ENCODE results near the gene KIF1A. TPM values are rescaled to one million over a fixed set of nuclear protein-coding genes. Genes with fewer than 3 reads are reported as not detected.
"Not testable (repeated sequence)": the region's sequence is repeated elsewhere in the genome, so short reads cannot be mapped to it uniquely, and the experiment has no call there.

Gene KIF1A
- total and polyA plus RNA-seq, 2 donors from 2014 or later = 0.54 to 0.58 TPM

DNA sequence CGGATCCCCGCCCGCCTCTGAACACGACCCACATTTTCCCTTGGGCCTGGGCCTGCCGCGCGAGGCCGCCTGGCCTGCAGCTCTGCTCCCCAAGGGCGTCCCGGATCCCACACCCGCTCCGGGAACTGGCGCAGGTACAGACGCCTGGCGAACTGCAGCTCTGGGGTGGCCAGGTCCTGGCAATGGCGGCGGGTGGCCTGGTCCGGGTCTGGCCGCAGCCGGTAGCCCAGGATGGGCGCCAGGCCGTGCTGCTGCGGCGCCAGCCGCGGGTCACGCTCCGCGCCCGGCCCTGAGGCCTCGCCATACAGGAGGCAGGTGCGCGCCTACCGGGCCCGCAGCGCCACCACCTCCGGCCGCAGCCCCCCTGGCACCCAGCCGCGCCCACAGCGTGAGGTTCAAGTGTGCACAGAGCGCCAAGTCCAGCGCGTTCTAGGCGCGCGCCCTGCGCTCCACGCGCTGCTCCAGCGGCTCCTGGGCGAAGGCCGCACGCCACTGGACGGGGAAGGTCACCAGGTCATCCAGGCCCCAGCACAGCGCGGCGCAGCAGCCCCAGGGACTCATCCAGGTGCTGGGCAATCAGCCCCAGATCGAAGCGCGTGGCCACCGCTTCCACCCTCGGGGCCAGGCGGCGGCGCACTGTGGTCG is 118.8 kb downstream of the KIF1A start:
- Histone ChIP-seq H3K9me3 (ENCODE audit: control insufficient read depth in 2 of 3, insufficient read depth in 1 of 3, low read length in 3 of 3) (no peaks in the 10 kb centered on the region), H3K27ac (ENCODE audit: low read depth in 2 of 2, low read length in 2 of 2) (no peak overlapping the region), H3K4me1 (ENCODE audit: control insufficient read depth in 2 of 3, insufficient read depth in 2 of 3, low read depth in 1 of 3, low read length in 3 of 3) (no peaks in the 10 kb centered on the region), H3K9ac (ENCODE audit: low read length in 3 of 3) (no peak overlapping the region), H3K36me3 (ENCODE audit: control insufficient read depth in 2 of 3, insufficient read depth in 3 of 3, low read length in 3 of 3) (no peaks in the 10 kb centered on the region), H3K4me3 (ENCODE audit: low read length in 3 of 3) (no peak overlapping the region), H3K27me3 (ENCODE audit: control insufficient read depth, insufficient read depth, low read length) (no peaks in the 10 kb centered on the region)
- no peak for FAIRE-seq
- peak in 1 of 5 donors; percentile 66 for DNase-seq
- intact Hi-C loops (cut with DNase I) = no loop called here
- TF ChIP-seq CTCF (IDR thresholded peaks at IDR 0.05; ENCODE audit: borderline replicate concordance, extremely low read depth, insufficient read depth) = no peak

DNA sequence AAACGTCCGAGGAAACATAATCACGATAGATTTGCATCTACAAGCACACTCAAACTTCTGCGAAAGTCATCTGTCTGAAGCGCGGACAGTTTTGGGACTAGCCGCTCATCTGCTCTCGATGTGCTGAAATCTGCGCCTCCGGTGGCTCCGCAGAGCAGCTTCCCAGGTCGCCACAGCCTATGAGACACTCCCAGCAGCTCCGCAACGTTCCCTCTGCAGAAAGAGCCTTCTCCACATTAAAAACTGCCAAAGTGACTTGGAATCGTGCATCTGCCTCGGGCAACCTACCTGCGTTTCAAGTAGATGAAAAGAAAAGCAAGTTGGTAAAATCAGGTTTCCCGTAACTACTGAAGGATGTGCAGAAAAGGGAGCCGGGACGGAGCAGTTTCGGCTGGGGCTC is 119.4 kb downstream of the KIF1A start:
- H3K36me3 ChIP-seq (ENCODE audit: control insufficient read depth in 2 of 3, insufficient read depth in 3 of 3, low read length in 3 of 3); DNase-seq; H3K4me3 ChIP-seq (ENCODE audit: low read length in 3 of 3); H3K27me3 ChIP-seq (ENCODE audit: control insufficient read depth, insufficient read depth, low read length); H3K4me1 ChIP-seq (ENCODE audit: control insufficient read depth in 2 of 3, insufficient read depth in 2 of 3, low read depth in 1 of 3, low read length in 3 of 3); H3K9me3 ChIP-seq (ENCODE audit: control insufficient read depth in 2 of 3, insufficient read depth in 1 of 3, low read length in 3 of 3); H3K27ac ChIP-seq (ENCODE audit: low read depth in 2 of 2, low read length in 2 of 2); H3K9ac ChIP-seq (ENCODE audit: low read length in 3 of 3); intact Hi-C loops (cut with DNase I); FAIRE-seq: not testable (repeated sequence)

DNA sequence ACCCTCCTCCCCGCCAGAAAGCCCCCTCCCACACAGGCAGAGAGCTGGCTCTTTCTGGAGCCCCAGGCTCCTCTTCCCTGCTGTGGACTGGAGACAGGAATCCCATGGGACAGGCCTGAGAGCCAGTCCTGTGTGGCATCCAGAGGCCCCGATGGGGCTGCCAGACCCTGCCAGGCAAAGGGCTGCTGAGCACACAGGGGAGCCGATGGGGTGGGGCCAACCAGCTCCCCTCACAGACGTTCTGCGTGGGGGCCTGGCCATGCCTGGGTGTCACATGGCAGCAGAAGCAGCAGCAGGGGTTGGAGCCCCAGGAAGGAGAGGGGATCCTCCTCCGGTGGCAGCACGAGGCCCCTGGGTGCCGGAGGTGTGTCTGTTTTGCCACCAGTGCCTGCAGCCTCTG is 120.2 kb downstream of the KIF1A start:
- DNase-seq = peak in 1 of 5 donors; percentile 25
- H3K4me1 ChIP-seq (ENCODE audit: control insufficient read depth in 2 of 3, insufficient read depth in 2 of 3, low read depth in 1 of 3, low read length in 3 of 3); H3K36me3 ChIP-seq (ENCODE audit: control insufficient read depth in 2 of 3, insufficient read depth in 3 of 3, low read length in 3 of 3); H3K9me3 ChIP-seq (ENCODE audit: control insufficient read depth in 2 of 3, insufficient read depth in 1 of 3, low read length in 3 of 3); intact Hi-C loops (cut with DNase I); H3K4me3 ChIP-seq (ENCODE audit: low read length in 3 of 3); H3K9ac ChIP-seq (ENCODE audit: low read length in 3 of 3); FAIRE-seq; H3K27ac ChIP-seq (ENCODE audit: low read depth in 2 of 2, low read length in 2 of 2); H3K27me3 ChIP-seq (ENCODE audit: control insufficient read depth, insufficient read depth, low read length): not testable (repeated sequence)

DNA sequence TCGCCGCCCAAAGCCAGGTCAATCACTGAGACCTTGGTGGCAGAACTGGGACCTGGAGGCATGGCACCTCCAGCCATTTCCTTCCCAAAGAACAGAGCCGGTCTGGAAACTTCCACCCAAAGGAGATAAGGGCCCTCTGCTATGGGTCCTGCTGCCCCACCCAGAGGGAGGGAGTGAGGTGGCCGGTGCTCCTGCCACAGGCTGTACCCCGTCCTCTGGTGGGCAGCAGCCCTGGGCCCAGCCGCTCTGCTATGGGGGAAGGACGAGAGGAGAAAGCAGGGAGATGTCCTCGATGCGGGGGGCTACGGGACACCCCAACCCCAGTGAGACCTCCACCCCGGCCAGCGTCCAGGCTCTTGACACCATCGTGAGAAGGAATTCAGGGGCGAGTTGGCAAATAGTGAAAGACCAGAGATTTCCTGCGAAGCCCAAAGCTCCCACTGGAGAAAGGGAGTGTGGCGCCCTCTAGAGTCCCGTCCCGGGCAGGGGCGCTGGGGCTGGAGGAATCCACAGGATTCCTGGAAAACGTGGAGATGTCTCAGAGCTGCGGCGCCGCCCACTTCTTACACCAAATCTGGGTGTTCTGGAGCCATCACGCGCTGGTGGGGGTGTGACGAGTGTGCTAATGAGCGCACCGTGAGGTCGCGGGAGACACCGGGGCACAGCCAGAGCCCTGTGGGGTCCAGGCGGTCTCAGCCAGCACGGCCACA is 121.0 kb downstream of the KIF1A start:
- H3K27ac ChIP-seq (ENCODE audit: low read depth in 2 of 2, low read length in 2 of 2); H3K27me3 ChIP-seq (ENCODE audit: control insufficient read depth, insufficient read depth, low read length); FAIRE-seq; H3K9ac ChIP-seq (ENCODE audit: low read length in 3 of 3); H3K36me3 ChIP-seq (ENCODE audit: control insufficient read depth in 2 of 3, insufficient read depth in 3 of 3, low read length in 3 of 3); intact Hi-C loops (cut with DNase I); H3K9me3 ChIP-seq (ENCODE audit: control insufficient read depth in 2 of 3, insufficient read depth in 1 of 3, low read length in 3 of 3); H3K4me1 ChIP-seq (ENCODE audit: control insufficient read depth in 2 of 3, insufficient read depth in 2 of 3, low read depth in 1 of 3, low read length in 3 of 3); H3K4me3 ChIP-seq (ENCODE audit: low read length in 3 of 3): not testable (repeated sequence)
- DNase-seq = peak in 1 of 5 donors; percentile 40

- H3K9ac ChIP-seq (ENCODE audit: low read length in 3 of 3); FAIRE-seq; intact Hi-C loops (cut with DNase I); DNase-seq; H3K27ac ChIP-seq (ENCODE audit: low read depth in 2 of 2, low read length in 2 of 2); H3K9me3 ChIP-seq (ENCODE audit: control insufficient read depth in 2 of 3, insufficient read depth in 1 of 3, low read length in 3 of 3); H3K4me3 ChIP-seq (ENCODE audit: low read length in 3 of 3); H3K36me3 ChIP-seq (ENCODE audit: control insufficient read depth in 2 of 3, insufficient read depth in 3 of 3, low read length in 3 of 3); H3K4me1 ChIP-seq (ENCODE audit: control insufficient read depth in 2 of 3, insufficient read depth in 2 of 3, low read depth in 1 of 3, low read length in 3 of 3); H3K27me3 ChIP-seq (ENCODE audit: control insufficient read depth, insufficient read depth, low read length): not testable (repeated sequence)
Observed at GRCh38 chr2:240696469-240696868, 123.5 kb downstream of the KIF1A start.

DNA sequence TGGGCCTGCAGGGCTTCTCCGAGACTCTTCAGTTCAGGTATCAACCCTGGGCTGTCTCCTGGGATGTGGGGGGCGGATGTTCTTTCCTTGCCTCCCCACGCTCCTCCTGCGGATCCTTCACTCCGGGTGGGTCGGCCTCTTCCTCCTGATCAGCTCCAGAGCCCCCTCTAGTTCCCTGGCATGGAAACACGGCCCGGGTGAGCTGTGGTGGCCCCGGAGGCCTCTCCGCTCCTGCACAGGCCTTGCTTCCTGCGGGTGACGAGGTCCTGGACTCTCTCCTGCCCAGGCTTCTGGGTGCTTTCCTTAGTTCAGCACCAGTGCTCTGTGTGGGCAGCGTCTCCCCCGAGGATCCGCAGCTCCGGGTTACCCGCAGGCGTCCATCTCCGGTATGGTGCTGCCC is 124.4 kb downstream of the KIF1A start:
- intact Hi-C loops (cut with DNase I); H3K27ac ChIP-seq (ENCODE audit: low read depth in 2 of 2, low read length in 2 of 2); DNase-seq; FAIRE-seq; H3K4me1 ChIP-seq (ENCODE audit: control insufficient read depth in 2 of 3, insufficient read depth in 2 of 3, low read depth in 1 of 3, low read length in 3 of 3); H3K9ac ChIP-seq (ENCODE audit: low read length in 3 of 3); H3K36me3 ChIP-seq (ENCODE audit: control insufficient read depth in 2 of 3, insufficient read depth in 3 of 3, low read length in 3 of 3); H3K27me3 ChIP-seq (ENCODE audit: control insufficient read depth, insufficient read depth, low read length); H3K9me3 ChIP-seq (ENCODE audit: control insufficient read depth in 2 of 3, insufficient read depth in 1 of 3, low read length in 3 of 3); H3K4me3 ChIP-seq (ENCODE audit: low read length in 3 of 3): not testable (repeated sequence)

DNA sequence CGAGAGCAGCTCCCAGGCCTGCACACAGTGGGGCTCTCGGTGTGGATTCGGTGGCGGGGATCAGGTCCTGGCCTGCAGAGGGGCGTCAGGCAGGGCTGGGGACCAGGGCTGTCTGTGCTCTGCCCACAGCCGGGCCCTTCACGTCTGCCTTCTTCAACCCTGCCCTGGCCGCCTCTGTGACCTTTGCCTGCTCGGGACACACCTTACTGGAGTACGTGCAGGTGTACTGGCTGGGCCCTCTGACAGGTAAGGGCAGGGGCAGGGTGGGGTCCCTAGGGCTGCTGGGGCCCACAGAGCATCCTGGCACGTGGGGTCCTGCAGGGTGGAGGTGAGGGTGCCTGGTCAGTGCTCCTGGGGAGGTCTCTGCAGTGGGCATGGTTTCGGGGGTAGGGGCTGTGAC is 125.7 kb downstream of the KIF1A start:
- FAIRE-seq; DNase-seq; H3K4me3 ChIP-seq (ENCODE audit: low read length in 3 of 3); intact Hi-C loops (cut with DNase I); H3K4me1 ChIP-seq (ENCODE audit: control insufficient read depth in 2 of 3, insufficient read depth in 2 of 3, low read depth in 1 of 3, low read length in 3 of 3); H3K9ac ChIP-seq (ENCODE audit: low read length in 3 of 3); H3K36me3 ChIP-seq (ENCODE audit: control insufficient read depth in 2 of 3, insufficient read depth in 3 of 3, low read length in 3 of 3); H3K27me3 ChIP-seq (ENCODE audit: control insufficient read depth, insufficient read depth, low read length); H3K27ac ChIP-seq (ENCODE audit: low read depth in 2 of 2, low read length in 2 of 2); H3K9me3 ChIP-seq (ENCODE audit: control insufficient read depth in 2 of 3, insufficient read depth in 1 of 3, low read length in 3 of 3): not testable (repeated sequence)
